Kidney (tissue), 14 donors: ENCODE data around the gene GTPBP2. TPM values are rescaled to one million over a fixed set of nuclear protein-coding genes. Genes with fewer than 3 reads are reported as not detected.

ENCODE experiments used
- DNase-seq, 5 donors: peaks; one replicate each; pipeline ENCODE4 v3.0.0-alpha.2; 2013 to 2020
- FAIRE-seq: peaks from 2 replicates; lab custom pipeline; 2012; peaks lifted over from hg19 to GRCh38; lab: Jason Lieb, UNC
- H3K27ac ChIP-seq, 2 donors: one replicate each; pipeline ENCODE4 v1.7.0; 2013; ENCODE audit warnings: low read depth in 2 of 2, low read length in 2 of 2, inconsistent platforms in 1 of 2
- H3K27me3 ChIP-seq: one replicate; pipeline ENCODE4 v1.7.1; 2013; ENCODE audit warnings: low read length, inconsistent platforms; ENCODE audit not compliant: control insufficient read depth, insufficient read depth
- H3K36me3 ChIP-seq, 3 donors: one replicate each; pipeline versions ENCODE4 v1.7.0 to v1.7.1; 2013; ENCODE audit warnings: low read length in 3 of 3, control low read depth in 1 of 3, inconsistent platforms in 1 of 3; ENCODE audit not compliant: insufficient read depth in 3 of 3, control insufficient read depth in 2 of 3
- H3K4me1 ChIP-seq, 3 donors: one replicate each; pipeline versions ENCODE4 v1.7.0 to v1.7.1; 2013; ENCODE audit warnings: low read length in 3 of 3, inconsistent platforms in 1 of 3, low read depth in 1 of 3; ENCODE audit not compliant: control insufficient read depth in 2 of 3, insufficient read depth in 2 of 3
- H3K4me3 ChIP-seq, 3 donors: one replicate each; pipeline versions ENCODE4 v1.7.0 to v1.8.1; 2013; ENCODE audit warnings: low read length in 3 of 3, control low read depth in 1 of 3, inconsistent platforms in 1 of 3
- H3K9ac ChIP-seq, 3 donors: one replicate each; pipeline versions ENCODE4 v1.7.0 to v1.7.1; 2013; ENCODE audit warnings: low read length in 3 of 3, control low read depth in 1 of 3, inconsistent platforms in 1 of 3
- H3K9me3 ChIP-seq, 3 donors: one replicate each; pipeline versions ENCODE4 v1.7.0 to v1.7.1; 2013; ENCODE audit warnings: low read length in 3 of 3, control low read depth in 1 of 3, inconsistent platforms in 1 of 3; ENCODE audit not compliant: control insufficient read depth in 2 of 3, insufficient read depth in 1 of 3
- CTCF ChIP-seq: IDR thresholded peaks from 3 replicates; pipeline ENCODE4 v1.5.1; 2012; ENCODE audit warnings: mild to moderate bottlenecking, moderate library complexity, borderline replicate concordance; ENCODE audit not compliant: insufficient read depth; ENCODE audit errors: extremely low read depth
- intact Hi-C: fragments of 100-400 bp; cut with DNase I; formaldehyde crosslinking; loops from one replicate; pipeline ENCODE4 v1.11.1; 2022
- polyA plus RNA-seq: library from polyadenylated mRNA; stranded (reverse); fragments of 350-450 nt; fragmentation: Illumina TruSeq; extraction: RNeasy Lipid Tissue Mini Kit (QIAGEN cat#74804); gene quantifications from one replicate; pipeline ENCODE4 v1.2.3, GENCODE V29; 2014; ENCODE audit warnings: low read depth, low replicate concordance; ENCODE audit not compliant: insufficient read depth
- total RNA-seq: library from RNA; stranded (reverse); fragmentation: NEBNext Ultra II Directional; extraction: Animal tissue kit (Norgen Biotek cat#: 25700); gene quantifications from one replicate; pipeline ENCODE4 v1.2.1, GENCODE V29; 2021
- donor health status: control.
- donor health status: control.
- donor health status: control.
- donor health status: control.
- donor health status: control.
- donor health status: DM: yes; HTN: yes; CAD: no.
- donor health status: Normal renal cell carcinoma (clear cell type).

GTPBP2 gene
- total and polyA plus RNA-seq, 2 donors from 2014 or later = 19.7 to 64.6 TPM

GRCh38 chr6:43628393-43629103 lies 516 bp downstream of the GTPBP2 start:
- DNase-seq (peak; percentile 69 to 91 (median 85)), FAIRE-seq (no peak)
- Histone ChIP-seq H3K27ac (peak overlapping the region; percentile 88 to 94), H3K36me3 (peaks cover 0 to 16% (median 13%) of the 10 kb centered on the region in 3 donors), H3K27me3 (no peaks in the 10 kb centered on the region), H3K9me3 (no peaks in the 10 kb centered on the region), H3K9ac (peak overlapping the region; percentile 64 to 99 (median 87)), H3K4me1 (peaks cover 0 to 12% (median 9%) of the 10 kb centered on the region in 3 donors), H3K4me3 (peak overlapping the region; percentile 80 to 87 (median 86))
- no peak for TF ChIP-seq CTCF
- intact Hi-C loops = no loop called here

GRCh38 chr6:43627008-43627825 lies 1.8 kb downstream of the GTPBP2 start:
- TF ChIP-seq CTCF = no peak
- DNase-seq (peak in 4 of 5 donors; percentile 30 to 82 (median 60)), FAIRE-seq (no peak)
- peaks cover 0 to 12% (median 9%) of the 10 kb centered on the region in 3 donors for H3K4me1 ChIP-seq
- peak overlapping the region; percentile 67 to 87 for H3K27ac ChIP-seq
- H3K36me3 ChIP-seq = peaks cover 0 to 22% (median 13%) of the 10 kb centered on the region in 3 donors
- no peaks in the 10 kb centered on the region for H3K27me3 ChIP-seq
- H3K9me3 ChIP-seq = no peaks in the 10 kb centered on the region
- intact Hi-C loops = no loop called here
- H3K4me3 ChIP-seq = peak overlapping the region in 1 of 3 donors; percentile 14
- peak overlapping the region in 2 of 3 donors; percentile 34 to 51 for H3K9ac ChIP-seq

- H3K36me3 ChIP-seq = peaks cover 0 to 30% (median 25%) of the 10 kb centered on the region in 3 donors
- peaks cover 0 to 12% (median 9%) of the 10 kb centered on the region in 3 donors for H3K4me1 ChIP-seq
- DNase-seq = no peak
- FAIRE-seq = no peak
- no peak for TF ChIP-seq CTCF
- H3K27ac ChIP-seq = no peak overlapping the region
- intact Hi-C loops = no loop called here
- no peak overlapping the region for H3K9ac ChIP-seq
- H3K9me3 ChIP-seq = no peaks in the 10 kb centered on the region
- no peak overlapping the region for H3K4me3 ChIP-seq
- H3K27me3 ChIP-seq = no peaks in the 10 kb centered on the region
These were observed 3.6 kb downstream of the GTPBP2 start for GRCh38 chr6:43625393-43625992.
